NCI-H2196 (cell line): ENCODE data around the gene PATE1.
A peak's percentile ranks its signal among the peaks of the same experiment; 100 is the strongest.
"Not testable (repeated sequence)": the region's sequence is repeated elsewhere in the genome, so short reads cannot be mapped to it uniquely, and the experiment has no call there.

Source experiments
- DNase-seq: peaks from one replicate; lab custom pipeline; 2025; ENCODE audit not compliant: unreplicated experiment; lab: John Stamatoyannopoulos, UW

The PATE1 gene

DNA sequence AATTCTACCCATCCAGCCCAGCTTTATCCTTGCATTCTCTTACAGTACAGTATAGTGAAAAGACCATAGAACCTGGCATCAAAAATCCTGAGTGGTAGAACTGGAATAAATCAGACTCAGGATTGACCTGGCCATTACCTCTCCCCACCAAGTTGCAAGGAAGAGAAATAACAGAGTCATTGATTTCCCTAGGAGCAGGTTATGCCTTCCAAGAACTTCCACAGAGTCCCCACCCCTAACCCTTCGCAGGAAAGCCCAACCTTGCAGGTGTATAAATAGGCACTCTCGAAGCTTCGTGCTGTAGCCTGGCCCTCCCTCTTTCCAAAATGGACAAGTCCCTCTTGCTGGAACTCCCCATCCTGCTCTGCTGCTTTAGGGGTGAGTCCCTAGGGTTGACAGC lies at the start of gene PATE1:
TSS of gene PATE1 (plus strand) at position 301 of the 400 bp plus-strand sequence. CDS start at position 327, 26 bp downstream.
- no peak for DNase-seq

GRCh38 chr11:125701018-125701610 lies 45.0 kb upstream of the PATE1 start:
- no peak for DNase-seq

- no peak for DNase-seq
These were observed 44.0 kb upstream of the PATE1 start for GRCh38 chr11:125701858-125702621.

- not testable (repeated sequence) for DNase-seq
These were observed 41.4 kb upstream of the PATE1 start for GRCh38 chr11:125704686-125705085.

GRCh38 chr11:125720781-125721180 lies 25.3 kb upstream of the PATE1 start:
- no peak for DNase-seq

- DNase-seq = peak; percentile 3
These were observed 22.0 kb upstream of the PATE1 start for GRCh38 chr11:125724125-125724524.

DNA sequence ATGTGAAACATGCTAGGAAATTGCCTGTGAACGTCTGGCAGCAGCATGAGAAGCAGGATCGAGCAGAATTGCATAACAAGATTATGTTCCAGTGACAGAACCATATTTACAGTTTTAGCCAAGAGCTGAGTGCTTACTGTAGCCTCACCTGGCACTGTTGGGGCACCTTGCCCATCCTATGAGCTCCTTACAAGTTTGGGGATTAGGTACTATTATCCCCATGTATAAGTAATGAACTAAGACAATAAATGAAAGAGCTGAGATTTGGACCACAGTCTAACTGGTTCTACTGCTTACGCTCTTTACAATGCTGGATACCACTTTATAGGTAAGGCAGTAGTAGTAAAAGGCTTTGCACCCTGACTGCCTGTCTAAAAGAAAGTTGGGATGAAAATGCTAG lies 17.1 kb upstream of the PATE1 start:
- no peak for DNase-seq

GRCh38 chr11:125740617-125741016 lies 5.5 kb upstream of the PATE1 start:
- no peak for DNase-seq

DNA sequence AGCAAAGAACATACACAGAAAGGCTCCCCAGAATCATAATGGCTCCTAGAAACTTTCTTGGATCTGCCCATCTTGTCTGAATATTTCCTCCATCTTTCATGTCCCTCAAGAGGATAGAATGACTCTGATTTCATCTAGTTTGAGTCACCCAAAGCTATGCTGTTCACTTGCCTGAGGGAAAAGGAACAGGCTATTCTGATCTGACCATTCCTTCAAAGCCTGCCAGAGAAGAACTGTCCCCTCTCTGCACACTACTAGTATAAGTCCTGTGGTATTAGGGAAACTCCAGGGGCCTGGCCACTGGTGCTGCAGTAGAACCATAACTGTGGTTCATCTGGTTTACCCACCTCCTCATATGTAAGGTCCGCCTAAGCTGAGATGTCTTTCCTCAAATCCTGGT lies 2.4 kb upstream of the PATE1 start:
- DNase-seq = no peak

DNA sequence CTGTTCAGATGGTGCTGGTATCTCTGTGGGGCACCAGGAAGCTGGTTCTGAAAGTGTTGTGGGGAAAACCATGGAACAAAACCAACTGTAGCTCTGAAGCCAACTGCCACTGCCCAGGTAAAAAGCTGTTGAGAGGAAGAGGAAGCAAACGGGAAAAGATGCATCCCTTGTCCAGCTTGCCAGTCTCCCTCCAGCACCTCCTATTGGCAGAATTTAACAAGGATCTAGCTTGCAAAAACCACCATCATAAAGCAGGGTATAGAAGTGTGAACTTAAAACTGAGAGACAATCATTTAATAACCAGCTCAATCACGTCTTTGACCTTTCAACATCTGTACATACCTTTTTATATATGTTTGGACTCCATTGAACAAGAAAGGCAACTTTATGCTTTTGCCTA lies 4.5 kb downstream of the PATE1 start:
- no peak for DNase-seq

DNA sequence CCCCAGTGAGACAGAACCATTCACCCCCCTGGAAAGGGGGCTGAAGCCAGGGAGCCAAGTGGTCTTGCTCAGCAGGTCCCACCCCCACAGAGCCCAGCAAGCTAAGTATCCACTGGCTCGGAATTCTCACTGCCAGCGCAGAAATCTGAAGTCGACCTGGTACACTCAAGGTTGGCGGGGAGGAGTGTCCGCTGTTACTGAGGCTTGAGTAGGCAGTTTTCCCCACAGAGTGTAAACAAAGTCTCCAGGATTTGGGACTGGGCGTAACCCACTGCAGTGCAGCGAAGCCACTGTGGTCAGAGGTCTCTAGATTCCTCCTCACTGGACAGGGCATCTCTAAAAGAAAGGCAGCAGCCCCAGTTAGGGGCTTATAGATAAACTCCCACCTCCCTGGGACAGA lies 10.0 kb downstream of the PATE1 start:
- DNase-seq = no peak

- no peak for DNase-seq
These were observed 16.4 kb downstream of the PATE1 start for GRCh38 chr11:125762445-125762844.

DNA sequence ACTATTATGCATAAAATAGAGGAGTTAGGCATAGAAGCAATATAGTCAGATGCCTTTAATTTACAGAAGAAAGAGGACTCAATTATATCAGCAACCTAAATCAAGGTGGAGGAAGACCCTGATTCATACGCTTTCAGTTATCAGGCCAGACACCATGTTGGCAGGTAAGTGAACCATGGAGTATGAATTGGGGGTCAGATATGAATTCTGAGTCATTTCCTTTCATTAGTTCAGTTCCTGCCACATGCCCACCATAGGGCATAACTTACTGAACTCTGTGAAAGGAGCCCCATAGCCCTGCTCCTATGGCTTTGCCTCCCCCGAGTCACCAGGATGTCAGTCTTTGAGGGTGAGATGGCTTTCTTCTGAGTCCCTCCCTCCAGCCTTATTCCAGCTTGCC lies 17.4 kb downstream of the PATE1 start:
- no peak for DNase-seq

DNA sequence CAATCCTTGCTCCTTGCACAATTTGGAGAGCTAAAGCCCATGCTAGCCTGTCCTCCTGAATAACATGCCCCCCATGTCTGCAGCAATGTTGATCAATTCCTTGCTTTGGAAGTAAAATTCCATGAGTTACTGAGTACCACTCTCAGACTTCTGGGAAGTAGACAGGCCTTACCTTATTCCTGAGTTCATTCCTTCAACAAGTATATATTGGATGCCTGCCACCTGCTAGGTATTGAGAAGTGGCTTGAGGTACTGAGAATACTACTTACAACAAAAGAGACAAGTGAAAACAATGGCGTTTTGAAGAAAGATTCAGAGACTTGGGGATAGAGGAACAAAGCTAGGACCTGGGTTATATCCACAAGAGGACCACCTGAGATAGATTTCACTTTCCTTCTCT lies 20.2 kb downstream of the PATE1 start:
- no peak for DNase-seq

DNA sequence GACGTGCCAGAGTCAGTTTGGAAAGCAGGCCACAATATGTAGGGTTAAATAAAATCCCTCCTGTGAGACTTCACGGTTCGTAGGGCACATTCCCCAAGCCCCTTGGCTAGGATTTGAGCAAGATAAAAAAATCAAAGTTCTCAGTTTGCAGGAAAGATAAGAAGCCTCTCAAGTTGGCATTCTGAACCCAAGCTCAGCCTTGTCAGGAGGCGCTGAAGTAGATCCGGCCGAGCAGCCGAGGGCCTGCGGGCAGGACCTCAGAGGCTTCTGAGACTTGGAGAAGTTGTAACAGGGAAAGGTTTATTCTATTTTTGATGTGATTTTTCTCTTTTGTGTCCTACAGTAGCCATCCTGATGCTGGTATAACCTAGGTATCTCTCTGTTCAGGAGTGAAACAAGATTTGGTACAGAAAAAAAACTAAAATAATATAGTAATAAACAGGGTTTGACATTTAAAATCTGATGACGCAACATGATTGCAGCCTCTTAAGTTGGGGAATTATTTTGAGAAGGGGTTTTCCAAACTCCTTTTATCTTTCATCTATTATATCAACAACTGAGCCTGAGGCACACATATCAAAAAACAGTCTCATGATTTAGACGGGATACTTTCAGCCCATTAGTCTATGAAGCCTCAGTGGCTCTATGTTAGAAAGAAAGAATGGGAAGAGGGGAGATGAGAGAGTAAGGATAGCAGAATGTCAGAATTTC lies 22.4 kb downstream of the PATE1 start:
- no peak for DNase-seq

GRCh38 chr11:125770583-125770982 lies 24.5 kb downstream of the PATE1 start:
- DNase-seq = no peak

DNA sequence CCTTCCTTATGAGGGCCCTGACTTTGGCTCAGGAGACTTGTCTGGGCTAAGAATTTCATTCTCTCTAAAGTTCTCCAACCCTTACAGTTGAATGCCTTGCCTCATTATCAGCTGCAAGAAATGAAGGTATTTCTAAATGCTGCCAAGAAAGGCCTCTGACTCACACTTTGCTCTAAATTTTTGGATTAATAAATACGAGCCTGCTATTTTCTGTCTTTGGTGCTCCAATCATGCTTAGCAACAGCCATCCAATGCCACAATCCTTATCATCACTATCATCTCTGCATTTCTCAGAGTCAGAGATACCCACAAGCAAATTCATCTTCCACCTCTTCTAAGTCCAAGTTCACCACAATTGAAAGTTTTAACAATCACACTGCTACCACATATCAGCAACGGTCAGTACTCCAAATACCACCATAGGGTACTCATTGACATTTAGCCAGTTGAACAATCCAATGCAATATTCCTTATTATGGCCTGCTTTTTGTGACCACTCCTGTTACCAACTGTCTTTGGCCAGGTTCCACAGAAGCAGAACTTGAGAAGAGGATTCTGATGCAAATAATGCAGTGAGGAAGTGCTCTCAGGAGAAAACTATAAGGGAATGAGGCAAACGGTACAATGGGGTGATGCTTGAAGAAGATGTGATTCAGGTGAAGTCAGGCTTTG lies 26.9 kb downstream of the PATE1 start:
- DNase-seq = no peak

GRCh38 chr11:125773516-125773915 lies 27.4 kb downstream of the PATE1 start:
- DNase-seq = no peak

DNA sequence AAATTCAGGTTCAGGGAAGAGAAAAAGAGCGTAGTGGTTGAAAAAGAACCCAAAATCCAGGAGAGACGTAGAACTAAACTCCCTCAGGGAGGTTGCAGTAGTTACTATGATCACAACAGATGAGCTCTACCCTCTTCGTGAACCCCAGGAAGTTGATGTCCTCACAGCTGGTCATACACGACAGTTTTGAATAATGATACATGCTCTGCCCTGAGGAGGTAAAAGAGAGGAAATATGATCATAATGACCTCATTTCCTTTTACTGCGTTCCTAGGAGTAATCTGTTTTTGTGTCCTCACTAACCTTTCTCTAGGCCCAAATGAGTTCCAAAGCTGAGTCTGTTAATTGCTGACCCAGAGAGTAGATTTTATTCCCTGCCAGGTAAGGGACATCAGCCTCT lies 31.2 kb downstream of the PATE1 start:
- no peak for DNase-seq

DNA sequence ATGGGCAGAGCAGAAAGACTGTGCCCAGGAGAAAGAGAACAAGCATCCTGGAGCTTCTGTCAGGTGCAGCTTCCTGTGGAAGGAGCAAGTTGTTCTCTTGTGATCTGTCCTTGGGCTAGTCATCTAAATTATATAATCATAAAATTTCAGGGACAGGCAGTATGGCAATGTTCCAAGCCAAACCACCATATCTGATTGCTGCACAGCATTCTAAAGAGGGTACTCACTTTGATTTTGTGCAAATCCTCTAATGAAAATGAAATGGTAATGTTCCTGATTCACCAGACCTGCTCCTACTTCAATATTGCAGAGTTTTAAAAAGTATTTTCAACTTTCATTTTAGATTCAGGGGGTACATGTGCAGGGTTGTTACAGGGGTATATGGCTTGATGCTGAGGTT lies 32.6 kb downstream of the PATE1 start, which contains the start of gene PATE2:
TSS of gene PATE2 (minus strand) at position 101 of the 400 bp plus-strand sequence. CDS start at position 46, 55 bp downstream.
- no peak for DNase-seq

DNA sequence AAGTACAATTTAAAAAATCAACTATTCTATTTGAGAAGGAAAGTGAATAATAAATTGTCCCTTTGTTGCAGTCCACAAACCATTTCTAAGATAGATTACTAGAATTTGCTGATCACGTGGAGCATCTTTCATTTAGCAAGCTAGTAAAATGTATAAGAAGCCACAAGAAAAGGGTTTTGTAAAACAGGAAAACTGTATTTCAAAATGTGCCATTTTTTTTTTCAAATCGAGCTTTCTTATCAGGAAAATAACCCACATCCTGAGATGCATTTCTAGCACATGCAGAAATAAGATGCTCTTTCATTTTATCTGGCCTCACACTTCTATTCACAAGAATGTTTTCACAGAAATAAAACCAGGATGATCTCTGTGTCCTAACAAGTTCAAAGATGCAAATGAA lies 38.6 kb downstream of the PATE1 start:
- DNase-seq = no peak
